OCI-LY3 (cell line): Measurements from ENCODE around the gene TCN2.

Source experiments
- H2AFZ ChIP-seq: fragments of 200-600, 300-600 bp; shearing (Covaris generic); 2 replicates; pipeline ENCODE4 v1.6.0; 2014; ENCODE audit warnings: antibody characterized with exemption, low read depth, low read length
- H3K27ac ChIP-seq: fragments of 200-600, 300-600 bp; sonication (generic); 2 replicates; pipeline ENCODE4 v1.5.1; 2014; ENCODE audit warnings: mild to moderate bottlenecking, low read length, moderate library complexity, mixed read lengths
- H3K27me3 ChIP-seq: fragments of 200-600, 300-600 bp; sonication (generic); 2 replicates; pipeline ENCODE4 v1.6.1; 2014; ENCODE audit warnings: low read depth, low read length, mixed read lengths
- H3K36me3 ChIP-seq: fragments of 200-600, 300-600 bp; sonication (generic); replicated peaks from 2 replicates; pipeline ENCODE3; 2014; ENCODE audit warnings: low read depth, low read length, mixed read lengths
- H3K4me1 ChIP-seq: fragments of 300-600, 200-600 bp; sonication (generic); 2 replicates; pipeline ENCODE4 v1.6.1; 2014; ENCODE audit warnings: low read length, mixed read lengths
- H3K4me2 ChIP-seq: fragments of 200-600, 300-600 bp; sonication (generic); 2 replicates; pipeline ENCODE4 v1.6.1; 2014; ENCODE audit warnings: low read length, mixed read lengths
- H3K4me3 ChIP-seq: fragments of 300-600, 200-600 bp; sonication (generic); 2 replicates; pipeline ENCODE4 v1.5.1; 2014; ENCODE audit warnings: antibody characterized with exemption, mild to moderate bottlenecking, low read length, moderate library complexity
- H3K79me2 ChIP-seq: fragments of 300-600, 200-600 bp; shearing (Covaris generic); 2 replicates; pipeline ENCODE4 v1.6.1; 2014; ENCODE audit warnings: mild to moderate bottlenecking, low read length, mixed read lengths
- H3K9ac ChIP-seq: fragments of 300-600, 200-600 bp; shearing (Covaris generic); 2 replicates; pipeline ENCODE4 v1.6.0; 2014; ENCODE audit warnings: mild to moderate bottlenecking, low read length, moderate library complexity
- H3K9me3 ChIP-seq: fragments of 200-600, 300-600 bp; shearing (Covaris generic); 2 replicates; pipeline ENCODE4 v1.6.1; 2014; ENCODE audit warnings: low read length, mixed read lengths; ENCODE audit not compliant: insufficient read depth
- H4K20me1 ChIP-seq: fragments of 200-600, 300-600 bp; sonication (generic); 2 replicates; pipeline ENCODE4 v1.6.1; 2016; ENCODE audit warnings: low read length, mixed read lengths; ENCODE audit not compliant: insufficient read depth
- EZH2phosphoT487 ChIP-seq: fragments of 200-600 bp; shearing (Covaris generic); IDR thresholded peaks from 2 replicates; pipeline ENCODE4 v1.6.1; 2018; ENCODE audit warnings: antibody characterized with exemption, mixed run types, low read depth
- TF ChIP-seq, protein P1 (sequence below): fragments of 200-600, 300-600 bp; sonication (generic); IDR thresholded peaks from 2 replicates; pipeline ENCODE4 v1.5.1; 2014; ENCODE audit warnings: antibody characterized with exemption, low read length, low read depth

The TCN2 gene

DNA sequence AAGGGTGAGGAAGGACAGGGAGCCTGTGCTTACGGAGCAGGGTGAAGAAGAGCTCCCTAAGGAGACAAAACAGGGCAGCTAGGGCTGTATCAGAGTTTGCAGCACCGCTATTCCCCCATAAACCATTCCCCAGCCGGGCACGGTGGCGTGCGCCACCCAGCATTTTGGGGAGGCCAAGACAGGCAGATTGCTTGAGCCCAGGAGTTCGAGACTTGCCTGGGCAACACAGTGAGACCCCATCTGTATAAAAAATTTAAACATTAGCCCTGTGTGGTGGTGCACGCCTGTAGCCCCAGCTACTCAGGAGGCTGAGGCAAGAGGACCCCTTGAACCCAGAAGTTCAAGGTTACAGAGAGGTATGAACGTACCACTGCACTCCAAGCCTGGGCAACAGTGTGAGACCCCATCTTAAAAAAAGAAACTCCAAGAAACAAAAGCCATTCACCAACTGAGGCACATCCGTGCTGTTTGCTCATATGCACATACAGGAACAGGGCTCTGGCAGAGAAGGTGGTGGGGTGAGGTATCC is 37.2 kb upstream of the TCN2 start:
- Histone ChIP-seq H3K4me3 (no peak overlapping the region), H3K9ac (no peak overlapping the region), H3K4me1 (no peaks in the 10 kb centered on the region), H4K20me1 (0 out of 2 replicates have a peak, but pooled peaks cover 5% of the 10 kb centered on the region), H3K27ac (no peak overlapping the region), H2AFZ (no peak overlapping the region), H3K79me2 (no peaks in the 10 kb centered on the region), H3K4me2 (no peak overlapping the region), H3K9me3 (no peaks in the 10 kb centered on the region), H3K27me3 (peaks cover 12% of the 10 kb centered on the region; the same call in 1 of the 2 replicates), H3K36me3 (no peaks in the 10 kb centered on the region)
- TF ChIP-seq EZH2phosphoT487 = no peak
- TF ChIP-seq, protein P1, sequence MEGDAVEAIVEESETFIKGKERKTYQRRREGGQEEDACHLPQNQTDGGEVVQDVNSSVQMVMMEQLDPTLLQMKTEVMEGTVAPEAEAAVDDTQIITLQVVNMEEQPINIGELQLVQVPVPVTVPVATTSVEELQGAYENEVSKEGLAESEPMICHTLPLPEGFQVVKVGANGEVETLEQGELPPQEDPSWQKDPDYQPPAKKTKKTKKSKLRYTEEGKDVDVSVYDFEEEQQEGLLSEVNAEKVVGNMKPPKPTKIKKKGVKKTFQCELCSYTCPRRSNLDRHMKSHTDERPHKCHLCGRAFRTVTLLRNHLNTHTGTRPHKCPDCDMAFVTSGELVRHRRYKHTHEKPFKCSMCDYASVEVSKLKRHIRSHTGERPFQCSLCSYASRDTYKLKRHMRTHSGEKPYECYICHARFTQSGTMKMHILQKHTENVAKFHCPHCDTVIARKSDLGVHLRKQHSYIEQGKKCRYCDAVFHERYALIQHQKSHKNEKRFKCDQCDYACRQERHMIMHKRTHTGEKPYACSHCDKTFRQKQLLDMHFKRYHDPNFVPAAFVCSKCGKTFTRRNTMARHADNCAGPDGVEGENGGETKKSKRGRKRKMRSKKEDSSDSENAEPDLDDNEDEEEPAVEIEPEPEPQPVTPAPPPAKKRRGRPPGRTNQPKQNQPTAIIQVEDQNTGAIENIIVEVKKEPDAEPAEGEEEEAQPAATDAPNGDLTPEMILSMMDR = no peak

DNA sequence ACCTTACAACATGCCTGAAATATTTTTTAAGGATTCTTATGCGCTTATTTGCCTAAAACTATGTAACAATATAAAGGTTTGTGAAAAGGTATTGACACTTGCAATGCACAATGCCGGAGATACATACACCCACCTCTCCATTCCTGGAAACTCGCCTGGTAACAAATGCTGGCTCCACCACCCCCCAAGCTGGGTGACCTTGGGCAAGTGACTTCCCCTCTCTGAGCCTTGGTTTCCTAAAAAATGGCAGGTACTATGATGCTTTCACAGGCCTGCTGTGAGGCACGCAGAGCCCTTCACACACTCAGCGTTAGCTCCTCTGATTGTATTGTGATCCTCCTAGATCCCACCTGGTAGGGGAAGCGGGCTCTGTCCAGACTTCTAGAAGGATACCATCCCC is 34.8 kb upstream of the TCN2 start:
- Histone ChIP-seq H3K79me2 (no peaks in the 10 kb centered on the region), H3K27ac (no peak overlapping the region), H3K4me1 (no peaks in the 10 kb centered on the region), H3K27me3 (0 out of 2 replicates have a peak, but pooled peaks cover 3% of the 10 kb centered on the region), H2AFZ (no peak overlapping the region), H3K9me3 (no peaks in the 10 kb centered on the region), H3K4me2 (no peak overlapping the region), H4K20me1 (0 out of 2 replicates have a peak, but pooled peaks cover 8% of the 10 kb centered on the region), H3K4me3 (no peak overlapping the region), H3K36me3 (peaks cover 15% of the 10 kb centered on the region), H3K9ac (no peak overlapping the region)
- TF ChIP-seq, protein P1 = no peak
- no peak for TF ChIP-seq EZH2phosphoT487

DNA sequence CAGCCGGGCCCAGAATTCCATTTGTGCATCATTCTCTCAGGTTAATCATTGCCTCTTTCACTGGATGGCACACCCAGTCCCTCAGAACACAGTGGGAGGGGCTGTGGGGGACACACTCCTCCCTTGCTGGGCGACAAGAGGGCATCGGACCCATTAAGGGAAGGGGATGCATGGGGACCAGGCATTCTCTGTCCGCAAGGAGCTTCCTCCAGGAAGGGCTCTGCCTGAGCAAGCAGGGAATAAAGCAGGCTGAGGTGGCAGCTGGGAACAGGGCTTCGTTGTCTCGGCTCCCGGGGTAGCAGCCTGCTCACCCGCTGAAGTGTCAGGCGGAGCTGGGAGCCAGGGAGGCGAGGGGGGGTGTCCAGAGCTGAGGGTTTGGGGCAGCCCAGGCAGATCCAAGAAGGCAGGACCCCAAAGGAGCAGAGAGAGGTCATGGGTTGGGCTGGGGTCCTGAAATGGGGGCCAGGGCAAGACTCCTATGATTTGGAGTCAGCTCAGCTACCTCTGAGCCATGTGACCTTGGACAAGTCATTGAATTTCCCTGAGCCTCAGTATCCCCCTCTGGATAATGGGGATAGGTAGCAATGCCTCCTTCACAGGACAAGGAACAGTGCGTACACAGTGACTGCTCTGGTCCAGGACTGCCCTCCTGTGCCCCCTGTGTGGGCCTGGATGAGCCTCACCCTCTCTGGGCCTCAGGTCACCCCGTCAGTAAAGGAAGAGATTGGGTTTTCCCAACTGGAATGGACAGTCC is 34.0 kb upstream of the TCN2 start:
- no peak overlapping the region for H3K4me3 ChIP-seq
- H3K9ac ChIP-seq = no peak overlapping the region
- TF ChIP-seq, protein P1 = no peak
- no peak for TF ChIP-seq EZH2phosphoT487
- no peak overlapping the region for H2AFZ ChIP-seq
- peaks cover 15% of the 10 kb centered on the region for H3K36me3 ChIP-seq
- H4K20me1 ChIP-seq = 0 out of 2 replicates have a peak, but pooled peaks cover 8% of the 10 kb centered on the region
- H3K27ac ChIP-seq = no peak overlapping the region
- H3K4me1 ChIP-seq = no peaks in the 10 kb centered on the region
- no peak overlapping the region for H3K4me2 ChIP-seq
- H3K9me3 ChIP-seq = no peaks in the 10 kb centered on the region
- no peaks in the 10 kb centered on the region for H3K79me2 ChIP-seq
- 0 out of 2 replicates have a peak, but pooled peaks cover 3% of the 10 kb centered on the region for H3K27me3 ChIP-seq

DNA sequence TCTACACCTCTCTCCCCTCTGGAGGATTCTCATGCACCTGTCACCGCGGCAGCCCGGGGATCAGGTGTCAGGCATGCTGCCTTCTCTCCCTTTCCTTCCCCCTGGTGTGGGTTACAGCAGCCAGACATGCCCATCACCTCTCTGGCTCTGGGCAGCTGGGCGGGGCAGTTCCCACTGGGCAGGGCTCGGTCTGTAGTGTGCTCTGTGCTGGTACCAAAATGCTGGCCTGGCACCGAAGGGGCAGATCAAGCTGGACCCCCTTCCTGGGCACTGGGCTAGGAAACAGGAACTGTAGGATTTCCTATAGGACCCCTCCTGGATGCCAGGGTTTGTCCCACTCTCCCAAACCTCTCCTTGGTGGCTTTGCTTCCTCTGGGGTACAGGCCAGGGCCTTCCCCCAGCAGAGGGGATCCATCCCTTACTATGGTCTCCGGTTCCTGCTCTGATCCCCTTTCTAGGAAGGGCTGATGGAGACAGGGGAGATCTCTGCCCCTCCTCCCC is 33.3 kb upstream of the TCN2 start:
- H3K9ac ChIP-seq = no peak overlapping the region
- peaks cover 22% of the 10 kb centered on the region for H3K36me3 ChIP-seq
- H3K79me2 ChIP-seq = no peaks in the 10 kb centered on the region
- H3K4me3 ChIP-seq = no peak overlapping the region
- no peaks in the 10 kb centered on the region for H3K9me3 ChIP-seq
- TF ChIP-seq EZH2phosphoT487 = no peak
- TF ChIP-seq, protein P1 = no peak
- 0 out of 2 replicates have a peak, but pooled peaks cover 3% of the 10 kb centered on the region for H3K27me3 ChIP-seq
- H3K27ac ChIP-seq = no peak overlapping the region
- H4K20me1 ChIP-seq = 0 out of 2 replicates have a peak, but pooled peaks cover 8% of the 10 kb centered on the region
- no peak overlapping the region for H3K4me2 ChIP-seq
- no peaks in the 10 kb centered on the region for H3K4me1 ChIP-seq
- H2AFZ ChIP-seq = no peak overlapping the region
